Muscle of leg (tissue), 11 donors: ENCODE measurements around the gene CUL9. TPM values are rescaled to one million over a fixed set of nuclear protein-coding genes. Genes with fewer than 3 reads are reported as not detected.

Experiments used
- DNase-seq: peaks from one replicate; pipeline ENCODE4 v3.0.0; 2013
- H3K27ac ChIP-seq: one replicate; pipeline ENCODE4 v1.5.1; 2013; ENCODE audit warnings: mild to moderate bottlenecking, low read length, control low read depth
- H3K27me3 ChIP-seq: one replicate; pipeline ENCODE4 v1.6.1; 2013; ENCODE audit warnings: low read length; ENCODE audit not compliant: control insufficient read depth, insufficient read depth
- H3K36me3 ChIP-seq: one replicate; pipeline ENCODE4 v1.6.1; 2013; ENCODE audit warnings: low read length; ENCODE audit not compliant: control insufficient read depth, insufficient read depth
- H3K4me1 ChIP-seq: one replicate; pipeline ENCODE4 v1.6.1; 2013; ENCODE audit warnings: low read length; ENCODE audit not compliant: control insufficient read depth, insufficient read depth
- H3K4me3 ChIP-seq: one replicate; pipeline ENCODE4 v1.5.1; 2013; ENCODE audit warnings: low read length, control low read depth
- H3K9me3 ChIP-seq: replicated peaks from 2 replicates; pipeline ENCODE4 v1.6.1; 2013; ENCODE audit warnings: low read depth, low read length; ENCODE audit not compliant: control insufficient read depth
- WGBS: methylation state at CpG from one replicate; pipeline ENCODE4 v1.1.5; 2013; ENCODE audit warnings: missing lambda C conversion rate; ENCODE audit not compliant: insufficient coverage; 5-methylcytosine and 5-hydroxymethylcytosine counted together
- polyA plus RNA-seq, 8 donors: library from polyadenylated mRNA; unstranded; fragments of 120-200 nt; gene quantifications; one replicate each; pipeline versions ENCODE4 v1.2.1 to v1.2.3, GENCODE V29; 2013; ENCODE audit warnings: inconsistent platforms in 1 of 8, low replicate concordance in 1 of 8; ENCODE audit not compliant: insufficient read length in 8 of 8, insufficient read depth in 1 of 8
- total RNA-seq: library from RNA; stranded (reverse); fragments of 120-200 nt; gene quantifications from one replicate; pipeline ENCODE4 v1.2.4, GENCODE V29; 2013

CUL9 gene
- total and polyA plus RNA-seq, 9 donors = 11.8 to 23.9 (median 19.4) TPM

DNA sequence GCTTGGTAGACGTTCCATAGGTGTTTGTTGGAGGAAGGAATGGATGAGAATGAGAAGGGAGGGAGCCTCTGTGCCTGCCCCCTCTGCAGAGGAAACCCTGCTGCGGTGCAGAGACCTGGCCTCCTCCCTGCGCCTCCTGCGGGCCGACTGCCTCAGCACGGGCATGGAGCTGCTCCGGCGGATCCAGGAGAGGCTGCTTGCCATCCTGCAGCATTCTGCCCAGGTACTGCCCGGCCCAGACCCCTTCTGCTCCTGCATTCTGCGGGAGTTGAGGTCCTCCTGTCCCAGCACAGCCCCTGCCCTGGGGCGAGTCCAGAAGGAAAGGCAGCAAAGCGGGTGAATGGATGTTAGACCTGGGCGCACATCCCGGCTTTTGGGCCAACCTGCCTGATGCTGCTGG is 41.2 kb downstream of the CUL9 start:
- no peak for DNase-seq
- no peak overlapping the region for H3K4me3 ChIP-seq
- no peak overlapping the region for H3K27ac ChIP-seq
- H3K4me1 ChIP-seq = peaks cover 17% of the 10 kb centered on the region
- no peaks in the 10 kb centered on the region for H3K27me3 ChIP-seq
- no peaks in the 10 kb centered on the region for H3K9me3 ChIP-seq
- whole genome bisulfite sequencing = 81% methylated on average over 12 of the region's 14 CpGs
- H3K36me3 ChIP-seq = peaks cover 31% of the 10 kb centered on the region

DNA sequence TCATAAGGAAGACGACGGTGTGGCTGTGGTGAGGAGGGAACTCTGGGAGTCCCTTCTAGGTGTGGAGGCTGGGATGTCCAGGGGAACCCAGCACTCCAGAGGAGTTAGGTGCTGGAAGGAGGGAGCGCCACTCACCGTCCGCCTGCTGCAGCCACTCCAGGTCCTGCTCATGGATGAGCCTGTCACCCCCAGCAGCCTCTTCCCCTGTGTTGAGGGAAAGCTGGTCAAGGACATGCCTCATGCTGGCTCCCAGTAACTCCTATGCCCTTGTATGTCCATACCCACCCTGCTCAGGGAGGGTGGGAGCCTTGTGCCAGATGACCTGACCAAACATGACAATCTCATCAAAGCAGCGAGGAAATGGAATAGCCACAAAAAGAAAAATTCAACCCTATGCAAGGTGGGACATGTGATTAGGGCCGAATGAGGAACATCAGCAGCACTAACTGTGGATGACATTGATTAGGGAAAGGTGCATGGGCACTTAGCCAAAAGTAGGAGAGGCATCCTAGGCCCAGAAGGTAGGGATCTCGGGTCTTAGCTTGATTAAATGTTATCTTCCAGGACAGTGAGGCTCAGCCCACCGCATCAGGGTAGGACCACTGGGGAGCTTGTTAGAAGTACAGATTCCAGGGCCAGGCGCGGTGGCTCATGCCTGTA is 44.3 kb downstream of the CUL9 start:
- H3K4me3 ChIP-seq = no peak overlapping the region
- WGBS = 90% methylated on average over 5 of the region's 11 CpGs
- peaks cover 6% of the 10 kb centered on the region for H3K27me3 ChIP-seq
- no peak for DNase-seq
- H3K27ac ChIP-seq = no peak overlapping the region
- H3K9me3 ChIP-seq = no peaks in the 10 kb centered on the region
- peaks cover 15% of the 10 kb centered on the region for H3K4me1 ChIP-seq
- H3K36me3 ChIP-seq = peaks cover 16% of the 10 kb centered on the region

DNA sequence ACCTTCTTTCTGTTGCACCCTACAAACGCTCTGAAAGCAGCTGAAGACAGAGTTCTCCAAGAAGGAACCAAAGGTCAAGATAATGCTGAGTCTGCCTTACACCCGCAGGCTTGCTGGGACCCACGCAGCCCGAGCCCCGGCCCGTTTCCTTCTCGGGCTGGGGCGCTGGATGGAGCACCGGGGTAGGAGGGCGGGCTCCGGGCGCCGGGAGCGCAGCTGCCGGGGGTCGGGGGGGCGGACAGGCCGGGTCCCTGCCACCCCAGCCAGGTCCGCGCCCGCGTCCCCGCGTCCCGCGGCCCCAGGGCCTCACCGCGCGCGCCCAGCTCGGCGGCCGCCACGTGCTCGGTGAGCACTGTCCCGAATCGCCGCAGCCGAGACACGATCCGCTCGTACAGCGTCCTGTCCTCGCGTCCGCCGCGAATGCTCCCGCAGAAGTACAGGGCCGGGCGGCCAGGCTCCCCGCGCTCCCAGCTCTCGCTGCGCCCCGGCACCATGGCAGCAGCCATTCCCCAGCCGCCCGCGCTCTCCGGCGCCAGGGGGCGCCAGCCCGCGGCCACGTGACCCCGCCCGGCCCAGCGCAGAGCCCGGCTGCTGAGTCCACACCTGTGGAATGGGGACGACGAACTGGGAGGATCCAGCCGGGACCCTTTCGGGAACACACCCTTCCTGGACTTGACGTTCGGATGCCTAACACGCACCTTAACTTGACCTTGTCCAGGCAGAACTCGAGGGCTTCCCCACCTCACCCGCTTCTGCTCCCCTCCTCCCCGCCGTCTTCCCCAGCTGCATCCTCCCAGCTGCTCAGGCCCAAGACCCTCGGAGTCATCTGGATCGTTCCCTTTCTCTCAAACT is 47.2 kb downstream of the CUL9 start, which contains the start of gene DNPH1:
Gene DNPH1 (minus strand): TSS at position 531 of the 852 bp plus-strand sequence. CDS start 25 bp downstream, at position 506.
- no peaks in the 10 kb centered on the region for H3K9me3 ChIP-seq
- under 1% methylated on average over 82 of the region's 82 CpGs for WGBS
- DNase-seq = peak; percentile 86
- H3K36me3 ChIP-seq = peaks cover 5% of the 10 kb centered on the region
- H3K4me1 ChIP-seq = peaks cover 6% of the 10 kb centered on the region
- H3K27me3 ChIP-seq = peaks cover 16% of the 10 kb centered on the region
- peak within 1 kb of the TSS; percentile 48 for H3K4me3 ChIP-seq
- peak within 1 kb of the TSS; percentile 15 for H3K27ac ChIP-seq

GRCh38 chr6:43229803-43230620 is 48.0 kb downstream of the CUL9 start:
- H3K4me1 ChIP-seq = peaks cover 6% of the 10 kb centered on the region
- peaks cover 18% of the 10 kb centered on the region for H3K27me3 ChIP-seq
- peak overlapping the region; percentile 48 for H3K4me3 ChIP-seq
- 61% methylated on average over 11 of the region's 17 CpGs for WGBS
- no peak for DNase-seq
- H3K9me3 ChIP-seq = no peaks in the 10 kb centered on the region
- H3K27ac ChIP-seq = no peak overlapping the region
- H3K36me3 ChIP-seq = no peaks in the 10 kb centered on the region

DNA sequence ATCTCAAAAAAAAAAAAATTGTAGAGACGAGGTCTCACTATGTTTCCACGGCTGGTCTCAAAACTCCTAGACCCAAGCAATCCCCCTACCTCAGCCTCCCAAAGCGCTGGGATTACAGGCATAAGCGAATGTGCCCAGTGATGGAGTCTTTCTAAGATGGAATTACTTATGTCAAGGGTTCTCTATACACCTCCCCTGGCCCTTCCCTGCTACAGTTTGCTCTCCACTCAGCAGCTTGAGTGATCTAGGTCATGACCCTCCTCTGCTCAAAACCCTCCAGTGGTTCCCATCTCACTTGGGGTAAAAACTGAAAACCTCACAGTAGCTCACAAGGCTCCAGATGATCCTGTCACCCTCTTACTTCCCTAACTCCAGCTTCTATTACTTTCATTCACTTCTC is 49.1 kb downstream of the CUL9 start:
- Histone ChIP-seq H3K4me1 (peaks cover 6% of the 10 kb centered on the region), H3K27ac (no peak overlapping the region), H3K4me3 (no peak overlapping the region), H3K36me3 (no peaks in the 10 kb centered on the region), H3K27me3 (peaks cover 23% of the 10 kb centered on the region), H3K9me3 (no peaks in the 10 kb centered on the region)
- no CpG with 5 or more reads among the region's 4 CpGs for WGBS
- no peak for DNase-seq

- no peaks in the 10 kb centered on the region for H3K36me3 ChIP-seq
- H3K27me3 ChIP-seq = peaks cover 23% of the 10 kb centered on the region
- no peak overlapping the region for H3K4me3 ChIP-seq
- peaks cover 6% of the 10 kb centered on the region for H3K4me1 ChIP-seq
- DNase-seq = no peak
- H3K27ac ChIP-seq = no peak overlapping the region
- H3K9me3 ChIP-seq = no peaks in the 10 kb centered on the region
- 77% methylated on average over 2 of the region's 3 CpGs for WGBS
These were observed 49.9 kb downstream of the CUL9 start for GRCh38 chr6:43231735-43232450.

- Histone ChIP-seq H3K4me1 (no peaks in the 10 kb centered on the region), H3K36me3 (no peaks in the 10 kb centered on the region)
These were observed 53.8 kb downstream of the CUL9 start for GRCh38 chr6:43235841-43236240.

DNA sequence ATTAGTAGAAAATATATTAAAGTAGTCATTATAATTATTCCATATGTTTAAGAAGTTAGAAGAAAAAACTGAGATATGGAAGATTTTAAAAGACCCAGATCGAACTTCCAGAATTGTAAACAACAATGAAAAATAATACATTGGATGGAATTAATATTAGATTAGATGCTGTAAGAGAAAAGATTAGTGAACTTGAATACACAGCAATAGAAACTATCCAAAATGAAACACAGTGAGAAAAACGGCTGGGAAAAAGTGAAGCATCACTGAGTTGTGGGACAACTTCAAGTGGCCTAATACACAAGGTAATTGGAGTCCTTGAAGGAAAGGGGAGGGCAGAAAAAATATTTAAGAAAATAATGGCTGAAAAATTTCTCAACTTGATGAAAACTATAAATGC is 57.1 kb downstream of the CUL9 start:
- Histone ChIP-seq H3K4me3 (no peak overlapping the region), H3K4me1 (no peaks in the 10 kb centered on the region), H3K36me3 (no peaks in the 10 kb centered on the region), H3K9me3 (peaks cover 4% of the 10 kb centered on the region), H3K27me3 (peaks cover 53% of the 10 kb centered on the region), H3K27ac (no peak overlapping the region)
- no peak for DNase-seq
- no CpG with 5 or more reads among the region's 2 CpGs for WGBS

More at GRCh38 chr6:43235841-43236240, 53.8 kb downstream of the CUL9 start:
- no peak for DNase-seq
- Histone ChIP-seq H3K9me3 (peaks cover 4% of the 10 kb centered on the region), H3K4me3 (no peak overlapping the region), H3K27ac (no peak overlapping the region), H3K27me3 (peaks cover 37% of the 10 kb centered on the region)
- no CpG with 5 or more reads among the region's 2 CpGs for WGBS

DNA sequence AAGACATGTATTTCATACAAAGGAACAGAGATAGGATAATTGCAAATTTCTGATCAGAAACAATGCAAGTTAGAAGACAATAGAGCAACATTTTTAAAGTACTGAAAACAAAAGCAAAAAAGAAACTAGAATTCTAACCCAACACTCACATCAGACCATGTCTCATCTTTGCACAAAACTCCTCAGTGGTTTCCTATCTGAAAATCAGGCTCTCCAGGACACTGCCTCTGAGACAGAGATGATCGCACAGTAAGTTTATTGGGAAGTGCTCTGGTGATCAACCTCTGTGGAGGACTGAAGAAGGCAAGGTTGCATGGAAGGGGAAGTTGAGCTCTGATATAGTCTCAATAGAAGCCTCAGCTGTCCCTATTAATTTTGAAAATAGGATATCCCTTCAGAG is 59.0 kb downstream of the CUL9 start:
- Histone ChIP-seq H3K9me3 (peaks cover 4% of the 10 kb centered on the region), H3K4me1 (no peaks in the 10 kb centered on the region), H3K27me3 (peaks cover 65% of the 10 kb centered on the region), H3K4me3 (no peak overlapping the region), H3K27ac (no peak overlapping the region), H3K36me3 (no peaks in the 10 kb centered on the region)
- 80% methylated on average over 1 of the region's 1 CpG for WGBS
- DNase-seq = no peak
